HG02571 (cell line): ENCODE measurements around the gene PTPRO.
A peak's percentile ranks its signal among the peaks of the same experiment; 100 is the strongest.

Experiments used
- ATAC-seq: cut with Tn5 transposase; IDR thresholded peaks from one replicate; pipeline ENCODE4 v1.9.1; 2021; ENCODE audit warnings: mild to moderate bottlenecking, moderate library complexity; ENCODE audit not compliant: unreplicated experiment

The PTPRO gene

GRCh38 chr12:15522574-15523187, 200.4 kb downstream of the PTPRO start:
- no peak for ATAC-seq

GRCh38 chr12:15525441-15525840, 203.1 kb downstream of the PTPRO start:
- ATAC-seq = no peak

GRCh38 chr12:15526033-15526432, 203.7 kb downstream of the PTPRO start:
- ATAC-seq = peak; percentile 99

GRCh38 chr12:15527201-15528080, 205.1 kb downstream of the PTPRO start:
- ATAC-seq = no peak

GRCh38 chr12:15528666-15529065, 206.4 kb downstream of the PTPRO start:
- ATAC-seq = no peak

- ATAC-seq = no peak
Observed at GRCh38 chr12:15530361-15530760, 208.1 kb downstream of the PTPRO start.

GRCh38 chr12:15532364-15532977, 210.2 kb downstream of the PTPRO start:
- peak; percentile 75 for ATAC-seq

GRCh38 chr12:15534322-15534721, 212.0 kb downstream of the PTPRO start:
- ATAC-seq = peak; percentile 67

GRCh38 chr12:15534874-15535273, 212.6 kb downstream of the PTPRO start:
- ATAC-seq = no peak

- no peak for ATAC-seq
Observed at GRCh38 chr12:15535352-15535781, 213.1 kb downstream of the PTPRO start.

- no peak for ATAC-seq
Observed at GRCh38 chr12:15536446-15536845, 214.1 kb downstream of the PTPRO start.

- ATAC-seq = no peak
Observed at GRCh38 chr12:15538881-15539280, 216.6 kb downstream of the PTPRO start.

GRCh38 chr12:15540005-15540404, 217.7 kb downstream of the PTPRO start:
- no peak for ATAC-seq

- no peak for ATAC-seq
Observed at GRCh38 chr12:15540469-15540872, 218.2 kb downstream of the PTPRO start.

GRCh38 chr12:15541996-15542631, 219.8 kb downstream of the PTPRO start:
- no peak for ATAC-seq

GRCh38 chr12:15543347-15543746, 221.0 kb downstream of the PTPRO start:
- no peak for ATAC-seq

GRCh38 chr12:15544589-15544988, 222.3 kb downstream of the PTPRO start:
- no peak for ATAC-seq

GRCh38 chr12:15545334-15545733, 223.0 kb downstream of the PTPRO start:
- ATAC-seq = no peak

GRCh38 chr12:15546102-15546701, 223.9 kb downstream of the PTPRO start:
- peak; percentile 69 for ATAC-seq

- no peak for ATAC-seq
Observed at GRCh38 chr12:15547063-15547462, 224.8 kb downstream of the PTPRO start.

GRCh38 chr12:15547691-15548090, 225.4 kb downstream of the PTPRO start:
- no peak for ATAC-seq
